NCI-H1436 (cell line): ENCODE data around the gene TMEM272.

Experiments
- DNase-seq: peaks from one replicate; lab custom pipeline; 2025; lab: John Stamatoyannopoulos, UW

TMEM272 gene

GRCh38 chr13:51849145-51850101 lies 4.4 kb upstream of the TMEM272 start:
- DNase-seq, result no peak

- no peak for DNase-seq
Measured at GRCh38 chr13:51848674-51849073, 3.7 kb upstream of the TMEM272 start.

GRCh38 chr13:51846756-51847155 lies 1.8 kb upstream of the TMEM272 start:
- no peak for DNase-seq

GRCh38 chr13:51845574-51846318 lies 769 bp upstream of the TMEM272 start:
- DNase-seq, result no peak

- DNase-seq, result no peak
Measured at GRCh38 chr13:51843529-51843928, 1.4 kb downstream of the TMEM272 start.

- no peak for DNase-seq
Measured at GRCh38 chr13:51841732-51842131, 3.2 kb downstream of the TMEM272 start.

GRCh38 chr13:51840917-51841316 lies 4.1 kb downstream of the TMEM272 start:
- no peak for DNase-seq

- no peak for DNase-seq
Measured at GRCh38 chr13:51839711-51840540, 5.1 kb downstream of the TMEM272 start.

GRCh38 chr13:51838240-51838846 lies 6.6 kb downstream of the TMEM272 start:
- DNase-seq, result no peak

- no peak for DNase-seq
Measured at GRCh38 chr13:51837016-51837415, 8.0 kb downstream of the TMEM272 start.

- no peak for DNase-seq
Measured at GRCh38 chr13:51834581-51835171, 10.3 kb downstream of the TMEM272 start.

GRCh38 chr13:51833980-51834379 lies 11.0 kb downstream of the TMEM272 start:
- no peak for DNase-seq

GRCh38 chr13:51832471-51833152 lies 12.4 kb downstream of the TMEM272 start:
- DNase-seq, result no peak

- no peak for DNase-seq
Measured at GRCh38 chr13:51831519-51831918, 13.5 kb downstream of the TMEM272 start.

GRCh38 chr13:51829568-51829899 lies 15.4 kb downstream of the TMEM272 start:
- no peak for DNase-seq

- no peak for DNase-seq
Measured at GRCh38 chr13:51828730-51829567, 16.0 kb downstream of the TMEM272 start.

GRCh38 chr13:51827254-51827653 lies 17.7 kb downstream of the TMEM272 start:
- DNase-seq, result no peak

GRCh38 chr13:51826606-51827005 lies 18.4 kb downstream of the TMEM272 start:
- DNase-seq, result no peak

GRCh38 chr13:51825681-51826254 lies 19.2 kb downstream of the TMEM272 start:
- no peak for DNase-seq

- no peak for DNase-seq
Measured at GRCh38 chr13:51825165-51825592, 19.8 kb downstream of the TMEM272 start.
